NB4 (cell line): ENCODE measurements around the gene ZNF222.

Experiments used
- POLR2A ChIP-seq: IDR thresholded peaks from 2 replicates; pipeline ENCODE4 v1.6.1; 2011; ENCODE audit warnings: mild to moderate bottlenecking; ENCODE audit not compliant: insufficient read length; ENCODE audit errors: extremely low read depth
- TF ChIP-seq, protein P1 (sequence below): IDR thresholded peaks from one replicate; pipeline ENCODE4 v1.5.1; 2012; ENCODE audit warnings: low read depth, low read length
- TF ChIP-seq, protein P2 (sequence below): IDR thresholded peaks from 2 replicates; pipeline ENCODE4 v1.6.1; 2011; ENCODE audit warnings: low read depth, low read length

GRCh38 chr19:44026622-44027021 is 1.4 kb downstream of the ZNF222 start:
- TF ChIP-seq, protein P1, sequence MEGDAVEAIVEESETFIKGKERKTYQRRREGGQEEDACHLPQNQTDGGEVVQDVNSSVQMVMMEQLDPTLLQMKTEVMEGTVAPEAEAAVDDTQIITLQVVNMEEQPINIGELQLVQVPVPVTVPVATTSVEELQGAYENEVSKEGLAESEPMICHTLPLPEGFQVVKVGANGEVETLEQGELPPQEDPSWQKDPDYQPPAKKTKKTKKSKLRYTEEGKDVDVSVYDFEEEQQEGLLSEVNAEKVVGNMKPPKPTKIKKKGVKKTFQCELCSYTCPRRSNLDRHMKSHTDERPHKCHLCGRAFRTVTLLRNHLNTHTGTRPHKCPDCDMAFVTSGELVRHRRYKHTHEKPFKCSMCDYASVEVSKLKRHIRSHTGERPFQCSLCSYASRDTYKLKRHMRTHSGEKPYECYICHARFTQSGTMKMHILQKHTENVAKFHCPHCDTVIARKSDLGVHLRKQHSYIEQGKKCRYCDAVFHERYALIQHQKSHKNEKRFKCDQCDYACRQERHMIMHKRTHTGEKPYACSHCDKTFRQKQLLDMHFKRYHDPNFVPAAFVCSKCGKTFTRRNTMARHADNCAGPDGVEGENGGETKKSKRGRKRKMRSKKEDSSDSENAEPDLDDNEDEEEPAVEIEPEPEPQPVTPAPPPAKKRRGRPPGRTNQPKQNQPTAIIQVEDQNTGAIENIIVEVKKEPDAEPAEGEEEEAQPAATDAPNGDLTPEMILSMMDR, result no peak
- no peak for TF ChIP-seq POLR2A
- TF ChIP-seq, protein P2, sequence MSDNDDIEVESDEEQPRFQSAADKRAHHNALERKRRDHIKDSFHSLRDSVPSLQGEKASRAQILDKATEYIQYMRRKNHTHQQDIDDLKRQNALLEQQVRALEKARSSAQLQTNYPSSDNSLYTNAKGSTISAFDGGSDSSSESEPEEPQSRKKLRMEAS, result no peak
